SKM-1 (cell line): ENCODE measurements around the gene EIF2AK3.
"Not testable (repeated sequence)": the region's sequence is repeated elsewhere in the genome, so short reads cannot be mapped to it uniquely, and the experiment has no call there.

Experiments used
- DNase-seq: peaks from one replicate; lab custom pipeline; 2025; ENCODE audit not compliant: unreplicated experiment; lab: John Stamatoyannopoulos, UW

The EIF2AK3 gene

GRCh38 chr2:88627055-88627855 lies at the start of gene EIF2AK3:
Gene EIF2AK3, minus strand, starts transcription at chr2:88627464. Its CDS starts 190 bp downstream, at chr2:88627274.
- peak; percentile 100 for DNase-seq

- no peak for DNase-seq
Observed at GRCh38 chr2:88673363-88673762, 46.1 kb upstream of the EIF2AK3 start.

GRCh38 chr2:88671786-88672427 lies 44.6 kb upstream of the EIF2AK3 start:
- peak; percentile 71 for DNase-seq

GRCh38 chr2:88669482-88670214 lies 42.4 kb upstream of the EIF2AK3 start:
- DNase-seq = no peak

GRCh38 chr2:88668862-88669261 lies 41.6 kb upstream of the EIF2AK3 start:
- DNase-seq = no peak

- DNase-seq = no peak
Observed at GRCh38 chr2:88667219-88667618, 40.0 kb upstream of the EIF2AK3 start.

- no peak for DNase-seq
Observed at GRCh38 chr2:88666576-88666975, 39.3 kb upstream of the EIF2AK3 start.

- no peak for DNase-seq
Observed at GRCh38 chr2:88660622-88661021, 33.4 kb upstream of the EIF2AK3 start.

- no peak for DNase-seq
Observed at GRCh38 chr2:88659538-88659915, 32.3 kb upstream of the EIF2AK3 start.

- DNase-seq = no peak
Observed at GRCh38 chr2:88658881-88659537, 31.7 kb upstream of the EIF2AK3 start.

GRCh38 chr2:88658326-88658725 lies 31.1 kb upstream of the EIF2AK3 start:
- DNase-seq = no peak

GRCh38 chr2:88657131-88657530 lies 29.9 kb upstream of the EIF2AK3 start:
- no peak for DNase-seq

GRCh38 chr2:88656690-88657089 lies 29.4 kb upstream of the EIF2AK3 start:
- DNase-seq = no peak

GRCh38 chr2:88654714-88655113 lies 27.4 kb upstream of the EIF2AK3 start:
- DNase-seq = no peak

GRCh38 chr2:88651646-88652045 lies 24.4 kb upstream of the EIF2AK3 start:
- no peak for DNase-seq

- DNase-seq = not testable (repeated sequence)
Observed at GRCh38 chr2:88645291-88645882, 18.1 kb upstream of the EIF2AK3 start.

GRCh38 chr2:88642278-88642677 lies 15.0 kb upstream of the EIF2AK3 start:
- DNase-seq = no peak

GRCh38 chr2:88641330-88641729 lies 14.1 kb upstream of the EIF2AK3 start:
- DNase-seq = no peak

GRCh38 chr2:88639865-88640264 lies 12.6 kb upstream of the EIF2AK3 start:
- no peak for DNase-seq

GRCh38 chr2:88638743-88639142 lies 11.5 kb upstream of the EIF2AK3 start:
- DNase-seq = no peak

GRCh38 chr2:88638123-88638650 lies 10.9 kb upstream of the EIF2AK3 start:
- no peak for DNase-seq
